Measurements from ENCODE around the gene EGLN3.

- TF ChIP-seq, protein P1, sequence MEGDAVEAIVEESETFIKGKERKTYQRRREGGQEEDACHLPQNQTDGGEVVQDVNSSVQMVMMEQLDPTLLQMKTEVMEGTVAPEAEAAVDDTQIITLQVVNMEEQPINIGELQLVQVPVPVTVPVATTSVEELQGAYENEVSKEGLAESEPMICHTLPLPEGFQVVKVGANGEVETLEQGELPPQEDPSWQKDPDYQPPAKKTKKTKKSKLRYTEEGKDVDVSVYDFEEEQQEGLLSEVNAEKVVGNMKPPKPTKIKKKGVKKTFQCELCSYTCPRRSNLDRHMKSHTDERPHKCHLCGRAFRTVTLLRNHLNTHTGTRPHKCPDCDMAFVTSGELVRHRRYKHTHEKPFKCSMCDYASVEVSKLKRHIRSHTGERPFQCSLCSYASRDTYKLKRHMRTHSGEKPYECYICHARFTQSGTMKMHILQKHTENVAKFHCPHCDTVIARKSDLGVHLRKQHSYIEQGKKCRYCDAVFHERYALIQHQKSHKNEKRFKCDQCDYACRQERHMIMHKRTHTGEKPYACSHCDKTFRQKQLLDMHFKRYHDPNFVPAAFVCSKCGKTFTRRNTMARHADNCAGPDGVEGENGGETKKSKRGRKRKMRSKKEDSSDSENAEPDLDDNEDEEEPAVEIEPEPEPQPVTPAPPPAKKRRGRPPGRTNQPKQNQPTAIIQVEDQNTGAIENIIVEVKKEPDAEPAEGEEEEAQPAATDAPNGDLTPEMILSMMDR (IDR thresholded peaks at IDR 0.05; ENCODE audit: low read length) = no peak
- TF ChIP-seq EZH2 (IDR thresholded peaks at IDR 0.05; ENCODE audit: borderline replicate concordance, low read length) = no peak
These were observed 56.5 kb downstream of the EGLN3 start for GRCh38 chr14:33894339-33894738.

Measured in OCI-LY1 (cell line).